Subcutaneous adipose tissue (tissue), 4 donors: ENCODE measurements around the gene FARP1. TPM values are rescaled to one million over a fixed set of nuclear protein-coding genes. Genes with fewer than 3 reads are reported as not detected.

Experiments
- CTCF ChIP-seq: fragments of 450-650 bp; IDR thresholded peaks from one replicate; pipeline ENCODE4 v1.5.1; 2016; ENCODE audit warnings: low read depth, mild to moderate bottlenecking, control low read depth, antibody characterized with exemption, moderate library complexity
- total RNA-seq, 4 donors: library from RNA; depleted of rRNA; stranded (reverse); fragments of >200 nt; gene quantifications; one replicate each; pipeline ENCODE4 v1.1.0, GENCODE V29; 2016

The FARP1 gene
- total RNA-seq, 4 donors from 2014 or later, result 24.9 to 39.9 (median 28.8) TPM

GRCh38 chr13:98264877-98265276 is 122.0 kb downstream of the FARP1 start:
- no peak for TF ChIP-seq CTCF

GRCh38 chr13:98265692-98266551 is 123.0 kb downstream of the FARP1 start:
- no peak for TF ChIP-seq CTCF

GRCh38 chr13:98267080-98267912 is 124.4 kb downstream of the FARP1 start:
- TF ChIP-seq CTCF, result no peak

- TF ChIP-seq CTCF, result no peak
Measured at GRCh38 chr13:98269386-98269785, 126.5 kb downstream of the FARP1 start.

- TF ChIP-seq CTCF, result no peak
Measured at GRCh38 chr13:98270819-98271218, 127.9 kb downstream of the FARP1 start.

- TF ChIP-seq CTCF, result no peak
Measured at GRCh38 chr13:98272549-98272948, 129.7 kb downstream of the FARP1 start.

GRCh38 chr13:98273067-98273823 is 130.4 kb downstream of the FARP1 start:
- TF ChIP-seq CTCF, result no peak
